HG03108 (cell line): ENCODE results near the gene ARHGEF11.
"Not testable (repeated sequence)": the region's sequence is repeated elsewhere in the genome, so short reads cannot be mapped to it uniquely, and the experiment has no call there.

Experiments used
- ATAC-seq: cut with Tn5 transposase; IDR thresholded peaks from one replicate; pipeline ENCODE4 v1.9.1; 2021; ENCODE audit warnings: moderate library complexity; ENCODE audit not compliant: unreplicated experiment

Gene ARHGEF11

GRCh38 chr1:157045250-157046218 is at the start of gene ARHGEF11:
ARHGEF11 (minus strand) TSS chr1:157045742; CDS start chr1:157044330, 1,412 bp downstream.
- ATAC-seq, result peak; percentile 51

- no peak for ATAC-seq
These were observed 49.5 kb upstream of the ARHGEF11 start for GRCh38 chr1:157095091-157095490.

- no peak for ATAC-seq
These were observed 47.3 kb upstream of the ARHGEF11 start for GRCh38 chr1:157092831-157093230.

GRCh38 chr1:157091668-157092273 is 46.2 kb upstream of the ARHGEF11 start:
- no peak for ATAC-seq

GRCh38 chr1:157091186-157091585 is 45.6 kb upstream of the ARHGEF11 start:
- no peak for ATAC-seq

GRCh38 chr1:157090771-157091170 is 45.2 kb upstream of the ARHGEF11 start:
- ATAC-seq, result no peak

- ATAC-seq, result no peak
These were observed 44.7 kb upstream of the ARHGEF11 start for GRCh38 chr1:157090196-157090647.

- ATAC-seq, result no peak
These were observed 44.2 kb upstream of the ARHGEF11 start for GRCh38 chr1:157089789-157090188.

GRCh38 chr1:157088607-157089006 is 43.1 kb upstream of the ARHGEF11 start:
- ATAC-seq, result no peak

- no peak for ATAC-seq
These were observed 41.5 kb upstream of the ARHGEF11 start for GRCh38 chr1:157087030-157087429.

- ATAC-seq, result no peak
These were observed 40.8 kb upstream of the ARHGEF11 start for GRCh38 chr1:157086299-157086698.

GRCh38 chr1:157085421-157085820 is 39.9 kb upstream of the ARHGEF11 start:
- no peak for ATAC-seq

GRCh38 chr1:157084720-157085119 is 39.2 kb upstream of the ARHGEF11 start:
- ATAC-seq, result no peak

GRCh38 chr1:157081707-157082106 is 36.2 kb upstream of the ARHGEF11 start:
- no peak for ATAC-seq

GRCh38 chr1:157080714-157081113 is 35.2 kb upstream of the ARHGEF11 start:
- no peak for ATAC-seq

- ATAC-seq, result no peak
These were observed 31.9 kb upstream of the ARHGEF11 start for GRCh38 chr1:157077394-157077793.

- no peak for ATAC-seq
These were observed 28.6 kb upstream of the ARHGEF11 start for GRCh38 chr1:157073944-157074685.

GRCh38 chr1:157069601-157070000 is 24.1 kb upstream of the ARHGEF11 start:
- no peak for ATAC-seq

GRCh38 chr1:157059241-157059640 is 13.7 kb upstream of the ARHGEF11 start:
- ATAC-seq, result not testable (repeated sequence)

GRCh38 chr1:157056269-157056668 is 10.7 kb upstream of the ARHGEF11 start:
- ATAC-seq, result no peak

- ATAC-seq, result not testable (repeated sequence)
These were observed 10.2 kb upstream of the ARHGEF11 start for GRCh38 chr1:157055729-157056128.
